GM21619 (cell line): ENCODE data around the gene PHF3.

Source experiments
- ATAC-seq: cut with Tn5 transposase; IDR thresholded peaks from one replicate; pipeline ENCODE4 v1.9.1; 2021; ENCODE audit not compliant: unreplicated experiment

PHF3 gene

DNA sequence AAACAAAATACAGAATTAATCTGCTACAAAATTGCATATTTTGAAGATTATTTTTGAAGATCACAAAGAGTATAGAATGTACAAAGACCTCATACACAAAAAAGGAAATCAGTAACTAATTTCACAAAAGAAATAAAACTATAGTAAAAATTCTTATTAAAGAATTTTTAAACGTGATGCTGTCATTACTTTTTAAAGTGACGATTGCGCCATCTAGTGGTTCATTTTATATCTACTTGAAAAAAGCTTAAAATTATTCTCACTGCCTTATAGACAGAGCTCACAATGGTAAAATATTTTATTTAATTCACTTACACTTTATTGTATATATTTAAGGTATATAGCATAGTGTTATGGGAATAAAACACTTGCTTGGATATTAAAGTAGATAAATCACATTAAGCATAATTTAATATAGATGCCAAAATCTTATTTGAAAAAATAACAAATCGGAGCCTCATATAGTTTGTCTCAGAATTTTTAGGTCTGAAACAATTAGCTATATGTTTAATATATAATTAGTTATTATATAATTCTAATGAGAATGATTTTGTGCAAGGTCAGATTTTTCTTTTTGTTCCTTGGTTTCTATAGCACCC is 128.8 kb downstream of the PHF3 start:
- no peak for ATAC-seq
